B cell (primary cell): ENCODE results near the gene TBX15. TPM values are rescaled to one million over a fixed set of nuclear protein-coding genes. Genes with fewer than 3 reads are reported as not detected.

ENCODE experiments used
- ATAC-seq: fragments of 200-7000 bp; cut with Tn5 transposase; one replicate; pipeline ENCODE4 v1.10.0; 2021; ENCODE audit warnings: low read depth, mild to moderate bottlenecking, moderate number of reproducible peaks, moderate library complexity
- CTCF ChIA-PET: fragments of 350-600 bp; sonication (Branson Sonifier 250); formaldehyde crosslinking; loops from one replicate; lab custom pipeline; 2021; ENCODE audit warnings: antibody characterized with exemption, inconsistent platforms; lab: Charles Lee
- POLR2A ChIA-PET: fragments of 350-600 bp; sonication (Branson Sonifier 250); formaldehyde crosslinking; loops from one replicate; lab custom pipeline; 2021; ENCODE audit warnings: antibody characterized with exemption; lab: Charles Lee
- DNase-seq: peaks from one replicate; pipeline ENCODE4 v3.0.0; 2013
- H2AFZ ChIP-seq: 2 replicates; pipeline ENCODE4 v1.6.1; 2012; ENCODE audit warnings: mild to moderate bottlenecking, low read depth, low read length; ENCODE audit not compliant: insufficient read depth, poor library complexity, severe bottlenecking
- H3K27ac ChIP-seq, 2 donors: 1 replicate in 1 of 2; 2 replicates in 1 of 2; pipeline ENCODE4 v1.5.1; 2012 to 2013; ENCODE audit warnings: low read length in 2 of 2, mild to moderate bottlenecking in 2 of 2, moderate library complexity in 1 of 2
- H3K27me3 ChIP-seq, 4 experiments: fragments of 200-600 bp in 1 of 4; sonication (generic) in 1 of 4; replicated peaks in 1 of 4; 1 replicate in 2 of 4; 2 replicates in 2 of 4; pipeline versions ENCODE4 v1.6.1 to v1.7.0; 2013 to 2016; ENCODE audit warnings: low read length in 3 of 4, mild to moderate bottlenecking in 2 of 4, mixed read lengths in 1 of 4, moderate library complexity in 1 of 4; ENCODE audit not compliant: insufficient read depth in 4 of 4, control insufficient read depth in 3 of 4; ENCODE audit errors: control extremely low read depth in 1 of 4
- H3K36me3 ChIP-seq, 2 experiments: replicated peaks in 1 of 2; 1 replicate in 1 of 2; 2 replicates in 1 of 2; pipeline versions ENCODE4 v1.6.1 to v1.7.1; 2013; ENCODE audit warnings: low read length in 1 of 2; ENCODE audit not compliant: insufficient read depth in 2 of 2, control insufficient read depth in 1 of 2; ENCODE audit errors: control extremely low read depth in 1 of 2, extremely low read depth in 1 of 2
- H3K4me1 ChIP-seq, 2 donors: fragments of 200-600 bp in 1 of 2; sonication (generic) in 1 of 2; 1 replicate in 1 of 2; 2 replicates in 1 of 2; pipeline versions ENCODE4 v1.5.1 to v1.6.1; 2013 to 2017; ENCODE audit warnings: low read length in 2 of 2; ENCODE audit not compliant: control insufficient read depth in 2 of 2, insufficient read depth in 2 of 2
- H3K4me2 ChIP-seq: replicated peaks from 2 replicates; pipeline ENCODE3; 2012; ENCODE audit warnings: mild to moderate bottlenecking, low read depth, low read length; ENCODE audit not compliant: poor library complexity, severe bottlenecking
- H3K4me3 ChIP-seq, 5 experiments: fragments of 200-600 bp in 1 of 5; sonication (generic) in 1 of 5; 1 replicate in 3 of 5; 2 replicates in 2 of 5; pipeline versions ENCODE4 v1.5.1 to v1.7.0; 2011 to 2016; ENCODE audit warnings: low read length in 4 of 5, mild to moderate bottlenecking in 4 of 5, low read depth in 2 of 5, control low read depth in 1 of 5, moderate library complexity in 1 of 5; ENCODE audit not compliant: insufficient read depth in 1 of 5; ENCODE audit errors: control extremely low read depth in 1 of 5, extremely low read depth in 1 of 5
- H3K79me2 ChIP-seq: fragments of 200-600 bp; sonication (generic); one replicate; pipeline ENCODE4 v1.6.0; 2016; ENCODE audit warnings: low read length; ENCODE audit not compliant: control insufficient read depth, insufficient read depth
- H3K9ac ChIP-seq: fragments of 200-600 bp; sonication (generic); 2 replicates; pipeline ENCODE4 v1.6.1; 2017; ENCODE audit warnings: mild to moderate bottlenecking, low read length, moderate library complexity
- H3K9me3 ChIP-seq, 3 donors: one replicate each; pipeline versions ENCODE4 v1.6.1 to v1.7.1; 2013; ENCODE audit warnings: low read length in 2 of 3; ENCODE audit not compliant: control insufficient read depth in 2 of 3, insufficient read depth in 1 of 3; ENCODE audit errors: control extremely low read depth in 1 of 3
- H4K20me1 ChIP-seq: 2 replicates; pipeline ENCODE4 v1.6.0; 2012; ENCODE audit warnings: mild to moderate bottlenecking, low read length; ENCODE audit not compliant: insufficient read depth, control insufficient read depth, poor library complexity, severe bottlenecking
- H3K27ac Mint-ChIP-seq: one replicate; pipeline ENCODE4 v1.8.0; 2021; ENCODE audit warnings: mixed read lengths
- H3K27me3 Mint-ChIP-seq: one replicate; pipeline ENCODE4 v1.8.0; 2021; ENCODE audit warnings: mixed read lengths
- H3K4me1 Mint-ChIP-seq: one replicate; pipeline ENCODE4 v1.8.0; 2021; ENCODE audit warnings: mixed read lengths
- H3K4me3 Mint-ChIP-seq: one replicate; pipeline ENCODE4 v1.8.0; 2021; ENCODE audit warnings: mixed read lengths
- H3K9me3 Mint-ChIP-seq: one replicate; pipeline ENCODE4 v1.8.0; 2022; ENCODE audit warnings: mixed read lengths; ENCODE audit not compliant: insufficient read depth
- CTCF ChIP-seq: fragments of 200-600 bp; IDR thresholded peaks from one replicate; pipeline ENCODE4 v1.8.0; 2022; ENCODE audit warnings: antibody characterized with exemption, mild to moderate bottlenecking
- EZH2 ChIP-seq: IDR thresholded peaks from 2 replicates; pipeline ENCODE4 v1.6.1; 2012; ENCODE audit warnings: borderline replicate concordance, low read depth, mild to moderate bottlenecking, moderate library complexity, low read length; ENCODE audit not compliant: insufficient read depth, poor library complexity, severe bottlenecking
- WGBS: methylation state at CpG from one replicate; pipeline ENCODE4 v1.1.5; 2013; ENCODE audit warnings: missing lambda C conversion rate; ENCODE audit not compliant: insufficient coverage; 5-methylcytosine and 5-hydroxymethylcytosine counted together
- intact Hi-C: fragments of 100-400 bp; cut with micrococcal nuclease; formaldehyde crosslinking; loops from one replicate; pipeline ENCODE4 v1.10.0; 2022
- polyA plus RNA-seq: library from polyadenylated mRNA; depleted of rRNA; stranded (reverse); fragments of >200 nt; gene quantifications from 2 replicates; pipeline ENCODE4 v1.2.3, GENCODE V29; 2012
- total RNA-seq, 2 donors: library from RNA; stranded (reverse); fragments of 120-200 nt in 1 of 2; gene quantifications; 1 replicate in 1 of 2; 2 replicates in 1 of 2; pipeline versions ENCODE4 v1.2.3 to v1.2.4, GENCODE V29; 2013 to 2022

TBX15 gene
- total and polyA plus RNA-seq, 2 donors (not counting 1 experiment from before 2014, with no cell fraction given): 0.03 to 0.15 TPM

GRCh38 chr1:118884946-118885345 lies 103.2 kb downstream of the TBX15 start:
- peaks cover 5% of the 10 kb centered on the region for H3K27me3 Mint-ChIP-seq
- H3K27ac Mint-ChIP-seq: no peak overlapping the region
- Histone ChIP-seq H4K20me1 (no peaks in the 10 kb centered on the region), H3K36me3 (no peaks in the 10 kb centered on the region), H3K27me3 (peaks cover 0 to 2% (median 0%) of the 10 kb centered on the region in 4 experiments), H2AFZ (no peak overlapping the region), H3K4me2 (no peak overlapping the region), H3K9me3 (peaks cover 0 to 8% (median 0%) of the 10 kb centered on the region in 3 donors), H3K79me2 (no peaks in the 10 kb centered on the region), H3K4me1 (no peaks in the 10 kb centered on the region), H3K27ac (no peak overlapping the region), H3K4me3 (no peak overlapping the region), H3K9ac (no peak overlapping the region)
- intact Hi-C loops: no loop called here
- WGBS: 93% methylated on average over 4 of the region's 4 CpGs
- TF ChIP-seq EZH2 (no peak), CTCF (no peak)
- ChIA-PET POLR2A (no interaction called here), CTCF (no interaction called here)
- no peaks in the 10 kb centered on the region for H3K4me1 Mint-ChIP-seq
- H3K4me3 Mint-ChIP-seq: no peak overlapping the region
- H3K9me3 Mint-ChIP-seq: no peaks in the 10 kb centered on the region
- ATAC-seq (no peak), DNase-seq (no peak)

- no CpG with 5 or more reads among the region's 2 CpGs for WGBS
- DNase-seq (no peak), ATAC-seq (no peak)
- Histone ChIP-seq H4K20me1 (no peaks in the 10 kb centered on the region), H3K4me1 (no peaks in the 10 kb centered on the region), H3K4me2 (no peak overlapping the region), H3K9me3 (peaks cover 0 to 8% (median 0%) of the 10 kb centered on the region in 3 donors), H3K27ac (no peak overlapping the region), H3K36me3 (no peaks in the 10 kb centered on the region), H3K9ac (no peak overlapping the region), H2AFZ (no peak overlapping the region), H3K4me3 (no peak overlapping the region), H3K79me2 (no peaks in the 10 kb centered on the region), H3K27me3 (no peaks in the 10 kb centered on the region)
- H3K27ac Mint-ChIP-seq: no peak overlapping the region
- H3K27me3 Mint-ChIP-seq: peaks cover 5% of the 10 kb centered on the region
- no peaks in the 10 kb centered on the region for H3K9me3 Mint-ChIP-seq
- TF ChIP-seq CTCF (no peak), EZH2 (no peak)
- intact Hi-C loops: no loop called here
- POLR2A ChIA-PET: no interaction called here
- no peak overlapping the region for H3K4me3 Mint-ChIP-seq
- H3K4me1 Mint-ChIP-seq: no peaks in the 10 kb centered on the region
- CTCF ChIA-PET: no interaction called here
Observed at GRCh38 chr1:118881751-118882150, 106.4 kb downstream of the TBX15 start.
